Panc1 (cell line): ENCODE measurements around the gene KRTAP3-3.

Experiments
- POLR2AphosphoS5 ChIP-seq: IDR thresholded peaks from 2 replicates; pipeline ENCODE4 v1.6.1; 2012; ENCODE audit warnings: mild to moderate bottlenecking, low read depth, low read length, moderate library complexity
- TF ChIP-seq, protein P1 (sequence below): fragments of 450-650 bp; IDR thresholded peaks from 2 replicates; pipeline ENCODE4 v1.5.1; 2017; ENCODE audit warnings: mild to moderate bottlenecking
- TF ChIP-seq, protein P2 (sequence below), 2 experiments: IDR thresholded peaks; 2 replicates each; pipeline ENCODE4 v1.6.1; 2011 to 2012; ENCODE audit warnings: low read depth in 2 of 2, control low read depth in 1 of 2, low read length in 1 of 2, mild to moderate bottlenecking in 1 of 2, moderate library complexity in 1 of 2; ENCODE audit not compliant: insufficient read depth in 1 of 2

DNA sequence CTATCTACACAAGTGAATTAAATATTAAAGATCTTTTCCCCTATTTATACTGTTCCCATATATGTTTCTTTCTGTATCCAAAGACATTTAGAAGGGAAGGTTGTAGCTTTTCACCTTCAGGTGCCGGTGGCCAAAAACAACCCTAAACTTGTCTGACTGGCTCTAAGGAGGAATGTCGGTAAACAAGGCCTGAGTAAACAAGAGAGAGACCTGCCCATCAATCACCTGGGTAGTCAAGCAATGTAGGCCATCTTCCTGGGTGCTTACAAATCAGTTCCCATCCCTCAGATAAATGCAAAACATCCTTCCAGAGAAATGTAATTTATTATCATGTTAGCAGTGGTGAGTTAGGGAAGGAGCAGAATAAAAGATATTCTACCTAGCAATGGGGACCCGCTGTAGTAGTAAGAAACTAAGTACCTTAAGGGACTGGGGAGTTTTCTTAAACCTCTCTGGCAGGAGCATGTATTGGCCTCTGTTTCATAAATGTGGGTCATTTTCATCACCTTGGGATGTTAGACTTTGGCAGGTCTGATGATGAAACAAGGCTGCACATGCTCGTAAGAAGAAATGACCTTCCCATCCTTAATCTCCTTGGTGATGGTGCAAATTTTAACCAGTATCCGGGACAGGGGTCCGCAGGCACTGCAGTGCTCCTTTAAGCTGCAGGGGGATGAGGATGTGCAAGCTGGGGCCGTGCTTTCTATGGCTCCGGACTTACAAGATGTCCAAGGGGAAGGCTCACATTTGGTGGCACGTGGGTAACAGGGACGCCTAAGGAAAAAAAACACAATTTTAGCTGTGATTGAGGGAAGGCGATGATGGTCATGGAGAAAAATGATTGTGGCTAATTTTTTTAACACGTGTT lies 35.6 kb downstream of the KRTAP3-3 start:
- TF ChIP-seq, protein P1, sequence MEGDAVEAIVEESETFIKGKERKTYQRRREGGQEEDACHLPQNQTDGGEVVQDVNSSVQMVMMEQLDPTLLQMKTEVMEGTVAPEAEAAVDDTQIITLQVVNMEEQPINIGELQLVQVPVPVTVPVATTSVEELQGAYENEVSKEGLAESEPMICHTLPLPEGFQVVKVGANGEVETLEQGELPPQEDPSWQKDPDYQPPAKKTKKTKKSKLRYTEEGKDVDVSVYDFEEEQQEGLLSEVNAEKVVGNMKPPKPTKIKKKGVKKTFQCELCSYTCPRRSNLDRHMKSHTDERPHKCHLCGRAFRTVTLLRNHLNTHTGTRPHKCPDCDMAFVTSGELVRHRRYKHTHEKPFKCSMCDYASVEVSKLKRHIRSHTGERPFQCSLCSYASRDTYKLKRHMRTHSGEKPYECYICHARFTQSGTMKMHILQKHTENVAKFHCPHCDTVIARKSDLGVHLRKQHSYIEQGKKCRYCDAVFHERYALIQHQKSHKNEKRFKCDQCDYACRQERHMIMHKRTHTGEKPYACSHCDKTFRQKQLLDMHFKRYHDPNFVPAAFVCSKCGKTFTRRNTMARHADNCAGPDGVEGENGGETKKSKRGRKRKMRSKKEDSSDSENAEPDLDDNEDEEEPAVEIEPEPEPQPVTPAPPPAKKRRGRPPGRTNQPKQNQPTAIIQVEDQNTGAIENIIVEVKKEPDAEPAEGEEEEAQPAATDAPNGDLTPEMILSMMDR = no peak
- TF ChIP-seq POLR2AphosphoS5 = no peak
- TF ChIP-seq, protein P2, sequence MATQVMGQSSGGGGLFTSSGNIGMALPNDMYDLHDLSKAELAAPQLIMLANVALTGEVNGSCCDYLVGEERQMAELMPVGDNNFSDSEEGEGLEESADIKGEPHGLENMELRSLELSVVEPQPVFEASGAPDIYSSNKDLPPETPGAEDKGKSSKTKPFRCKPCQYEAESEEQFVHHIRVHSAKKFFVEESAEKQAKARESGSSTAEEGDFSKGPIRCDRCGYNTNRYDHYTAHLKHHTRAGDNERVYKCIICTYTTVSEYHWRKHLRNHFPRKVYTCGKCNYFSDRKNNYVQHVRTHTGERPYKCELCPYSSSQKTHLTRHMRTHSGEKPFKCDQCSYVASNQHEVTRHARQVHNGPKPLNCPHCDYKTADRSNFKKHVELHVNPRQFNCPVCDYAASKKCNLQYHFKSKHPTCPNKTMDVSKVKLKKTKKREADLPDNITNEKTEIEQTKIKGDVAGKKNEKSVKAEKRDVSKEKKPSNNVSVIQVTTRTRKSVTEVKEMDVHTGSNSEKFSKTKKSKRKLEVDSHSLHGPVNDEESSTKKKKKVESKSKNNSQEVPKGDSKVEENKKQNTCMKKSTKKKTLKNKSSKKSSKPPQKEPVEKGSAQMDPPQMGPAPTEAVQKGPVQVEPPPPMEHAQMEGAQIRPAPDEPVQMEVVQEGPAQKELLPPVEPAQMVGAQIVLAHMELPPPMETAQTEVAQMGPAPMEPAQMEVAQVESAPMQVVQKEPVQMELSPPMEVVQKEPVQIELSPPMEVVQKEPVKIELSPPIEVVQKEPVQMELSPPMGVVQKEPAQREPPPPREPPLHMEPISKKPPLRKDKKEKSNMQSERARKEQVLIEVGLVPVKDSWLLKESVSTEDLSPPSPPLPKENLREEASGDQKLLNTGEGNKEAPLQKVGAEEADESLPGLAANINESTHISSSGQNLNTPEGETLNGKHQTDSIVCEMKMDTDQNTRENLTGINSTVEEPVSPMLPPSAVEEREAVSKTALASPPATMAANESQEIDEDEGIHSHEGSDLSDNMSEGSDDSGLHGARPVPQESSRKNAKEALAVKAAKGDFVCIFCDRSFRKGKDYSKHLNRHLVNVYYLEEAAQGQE (IDR thresholded peaks at IDR 0.05; ENCODE audit: insufficient read depth in 1 of 2, low read depth in 2 of 2, low read length in 1 of 2) = no peak
